GM12878 (cell line): ENCODE data around the gene ELOA. TPM values are rescaled to one million over a fixed set of nuclear protein-coding genes. Genes with fewer than 3 reads are reported as not detected.

ENCODE experiments used
- ATAC-seq: fragments of 200-7000 bp; cut with Tn5 transposase; 3 replicates; pipeline ENCODE4 v1.9.1; 2020; ENCODE audit warnings: mild to moderate bottlenecking, moderate library complexity
- BruUV-seq: library from RNA; stranded (reverse); fragments of 400-500 nt; replicated peaks from 2 replicates; lab custom pipeline; 2021; lab: Mats Ljungman, UMichigan
- CTCF ChIA-PET: fragments of 300-600 bp; sonication (Branson Sonifier 250); formaldehyde crosslinking; extraction: SDS; loops from one replicate; lab custom pipeline; 2021; ENCODE audit warnings: inconsistent platforms; lab: Yijun Ruan, JAX
- POLR2A ChIA-PET: fragments of 350-600 bp; formaldehyde crosslinking; extraction: SDS; loops from one replicate; lab custom pipeline; 2021; ENCODE audit warnings: inconsistent platforms; lab: Charles Lee
- RAD21 ChIA-PET: fragments of 300-600 bp; sonication (Branson Sonifier 250); formaldehyde crosslinking; loops from one replicate; lab custom pipeline; 2023; ENCODE audit warnings: antibody characterized with exemption; ENCODE audit not compliant: unreplicated experiment; lab: Charles Lee
- SMC1A ChIA-PET: fragments of 300-600 bp; sonication (Branson Sonifier 250); formaldehyde crosslinking; loops from one replicate; lab custom pipeline; 2023; ENCODE audit not compliant: unreplicated experiment, uncharacterized antibody; lab: Charles Lee
- DNase-seq: peaks from one replicate; pipeline ENCODE4 v3.0.0-alpha.2; 2011; ENCODE audit warnings: low read depth, low spot score
- FAIRE-seq: peaks from 3 replicates; lab custom pipeline; 2011; peaks lifted over from hg19 to GRCh38; lab: Jason Lieb, UNC
- H2AFZ ChIP-seq: 2 replicates; pipeline ENCODE4 v1.6.0; 2011; ENCODE audit warnings: low read depth, low read length, control low read depth; ENCODE audit not compliant: control insufficient read depth
- H3K27ac ChIP-seq: 2 replicates; pipeline ENCODE4 v1.5.1; 2011; ENCODE audit warnings: control low read depth; ENCODE audit not compliant: control insufficient read depth, insufficient read depth
- H3K27me3 ChIP-seq, 2 experiments: replicated peaks in 1 of 2; 2 replicates each; pipeline versions ENCODE4 v1.6.0 to v1.6.1; 2011; ENCODE audit warnings: low read length in 1 of 2; ENCODE audit not compliant: control insufficient read depth in 2 of 2, insufficient read depth in 2 of 2
- H3K36me3 ChIP-seq, 2 experiments: 2 replicates each; pipeline ENCODE4 v1.5.1; 2011; ENCODE audit warnings: low read length in 1 of 2; ENCODE audit not compliant: control insufficient read depth in 2 of 2, insufficient read depth in 2 of 2
- H3K4me1 ChIP-seq: 2 replicates; pipeline ENCODE4 v1.6.1; 2011; ENCODE audit warnings: mild to moderate bottlenecking, low read length, moderate library complexity, mixed read lengths; ENCODE audit not compliant: control insufficient read depth, insufficient read depth
- H3K4me2 ChIP-seq: 2 replicates; pipeline ENCODE4 v1.6.0; 2011; ENCODE audit warnings: control low read depth; ENCODE audit not compliant: control insufficient read depth, insufficient read depth
- H3K4me3 ChIP-seq: fragments of 200-600 bp; sonication (generic); 2 replicates; pipeline ENCODE4 v1.5.1; 2016
- H3K79me2 ChIP-seq: 2 replicates; pipeline ENCODE4 v1.6.0; 2011; ENCODE audit warnings: low read length; ENCODE audit not compliant: control insufficient read depth, insufficient read depth
- H3K9ac ChIP-seq: 2 replicates; pipeline ENCODE4 v1.8.0; 2011; ENCODE audit warnings: low read length, control low read depth, mixed read lengths; ENCODE audit not compliant: control insufficient read depth, insufficient read depth
- H3K9me3 ChIP-seq: replicated peaks from 3 replicates; pipeline ENCODE4 v1.5.1; 2011; ENCODE audit warnings: mild to moderate bottlenecking, low read length; ENCODE audit not compliant: control insufficient read depth, insufficient read depth
- H4K20me1 ChIP-seq: 2 replicates; pipeline ENCODE4 v1.6.0; 2011; ENCODE audit not compliant: control insufficient read depth, insufficient read depth
- DPF2 ChIP-seq: fragments of 450-650 bp; IDR thresholded peaks from 2 replicates; pipeline ENCODE4 v1.6.1; 2017; ENCODE audit warnings: mild to moderate bottlenecking
- POLR2A ChIP-seq: IDR thresholded peaks from 2 replicates; pipeline ENCODE4 v1.6.1; 2011; ENCODE audit warnings: low read depth, mild to moderate bottlenecking, low read length
- RAD21 ChIP-seq: IDR thresholded peaks from 2 replicates; pipeline ENCODE4 v1.6.1; 2011; ENCODE audit warnings: mild to moderate bottlenecking, low read depth, low read length, moderate library complexity; ENCODE audit not compliant: insufficient read depth
- WGBS: methylation state at CpG from one replicate; pipeline ENCODE4 v1.1.6; 2016; ENCODE audit warnings: low lambda C conversion rate; ENCODE audit not compliant: insufficient replicate concordance, insufficient coverage; ENCODE audit errors: missing lambda C conversion rate; 5-methylcytosine and 5-hydroxymethylcytosine counted together
- in situ Hi-C: fragments of 300-500 bp; cut with MboI; formaldehyde crosslinking; loops from 9 replicates; pipeline ENCODE4 v1.14.3; 2018; ENCODE audit warnings: mixed read lengths
- intact Hi-C: fragments of 100-400 bp; cut with micrococcal nuclease; formaldehyde crosslinking; loops from one replicate; pipeline ENCODE4 v1.14.2; 2022; ENCODE audit not compliant: unreplicated experiment
- polyA plus RNA-seq, 11 experiments: library from polyadenylated mRNA; depleted of rRNA in 4 of 11; unstranded in 6 of 11; stranded (reverse) in 5 of 11; fragments of >200 nt; fragmentation: Nextera tagmentation in 4 of 11; fragmentation: Illumina TruSeq in 1 of 11; extraction: Ambion mirVana in 4 of 11; extraction: Trizol in 1 of 11; gene quantifications; 1 replicate in 1 of 11; 2 replicates in 10 of 11; pipeline versions ENCODE4 v1.2.1 to v1.2.3, GENCODE V29; 2011 to 2016; ENCODE audit warnings: inconsistent platforms in 2 of 11, missing spikeins in 2 of 11, low read depth in 1 of 11
- total RNA-seq, 4 experiments: library from RNA; depleted of rRNA in 3 of 4; stranded (reverse); fragments of >200 nt in 3 of 4; fragmentation: Illumina TruSeq in 1 of 4; extraction: Trizol in 1 of 4; gene quantifications; 2 replicates each; pipeline versions ENCODE4 v1.2.1 to v1.2.3, GENCODE V29; 2013 to 2021
- TF ChIP-seq, protein P1 (sequence below): fragments of 150-350 bp; IDR thresholded peaks from 2 replicates; pipeline ENCODE4 v1.6.1; 2014; ENCODE audit warnings: mild to moderate bottlenecking, low read depth, low read length
- TF ChIP-seq, protein P2 (sequence below), 3 experiments: IDR thresholded peaks in 2 of 3; conservative IDR thresholded peaks in 1 of 3; 2 replicates each; pipeline ENCODE4 v1.5.1; 2011; ENCODE audit warnings: low read depth in 3 of 3, low read length in 3 of 3, mild to moderate bottlenecking in 3 of 3, control low read depth in 2 of 3, moderate library complexity in 2 of 3, inconsistent platforms in 1 of 3, mixed read lengths in 1 of 3; ENCODE audit not compliant: control insufficient read depth in 2 of 3, insufficient read depth in 1 of 3; ENCODE audit errors: extremely low read depth in 1 of 3

ELOA gene
- total and polyA plus RNA-seq, 10 of the 15 experiments (the other 5 are each of a cell fraction or from before 2014, with no cell fraction given) = 20.1 to 63.6 (median 39.8) TPM

DNA sequence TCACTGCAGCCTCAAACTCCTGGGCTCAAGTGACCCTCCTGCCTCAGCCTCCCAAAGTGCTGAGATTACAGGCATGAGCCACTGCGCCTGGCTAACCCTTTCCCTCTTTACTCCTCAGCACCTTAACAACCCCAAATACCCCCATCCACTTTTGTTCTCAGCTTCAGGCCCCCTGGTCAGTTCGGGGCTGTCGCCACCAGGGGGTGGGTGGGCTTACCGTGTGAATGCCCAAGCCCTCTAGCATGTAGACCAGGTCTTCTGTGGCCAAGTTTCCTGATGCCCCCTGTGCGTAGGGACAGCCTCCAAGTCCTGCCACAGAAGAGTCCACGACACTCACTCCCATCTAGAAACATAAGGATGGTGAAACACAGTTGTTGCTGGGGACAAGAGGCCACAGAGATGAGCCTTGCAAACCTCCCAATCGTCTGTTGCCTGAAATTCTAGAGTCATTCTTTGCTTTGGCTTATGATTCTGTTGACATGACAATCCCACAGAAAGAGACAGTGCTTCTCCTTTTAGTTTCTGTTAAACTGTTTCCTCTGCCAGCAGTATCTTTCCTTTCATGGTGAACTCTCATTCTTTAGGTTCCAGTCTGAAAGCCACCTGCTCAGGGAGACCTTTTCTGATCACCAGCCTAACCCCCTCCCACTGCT is 61.0 kb downstream of the ELOA start:
- in situ Hi-C loops = loop anchor here (10.0 kb wide), 1 partner anchor 60 kb away; the partner anchor contains the start of gene FUCA1
- POLR2A ChIA-PET = no interaction called here

More for the DNA sequence above, 61.0 kb downstream of the ELOA start:
- Histone ChIP-seq H4K20me1 (no peaks in the 10 kb centered on the region), H3K79me2 (peaks cover 6% of the 10 kb centered on the region), H2AFZ (no peak overlapping the region), H3K4me2 (no peak overlapping the region), H3K27ac (no peak overlapping the region), H3K9ac (no peak overlapping the region), H3K4me1 (peaks cover 12% of the 10 kb centered on the region), H3K4me3 (no peak overlapping the region), H3K36me3 (peaks cover 0 to 8% of the 10 kb centered on the region in 2 experiments; a peak in 1 of 4 replicates), H3K9me3 (no peaks in the 10 kb centered on the region), H3K27me3 (no peaks in the 10 kb centered on the region)
- BruUV-seq = no TSS peak
- TF ChIP-seq DPF2 = no peak
- 0 out of 2 replicates have a peak, but pooled peaks have one; percentile 3 for TF ChIP-seq RAD21
- TF ChIP-seq, protein P1, sequence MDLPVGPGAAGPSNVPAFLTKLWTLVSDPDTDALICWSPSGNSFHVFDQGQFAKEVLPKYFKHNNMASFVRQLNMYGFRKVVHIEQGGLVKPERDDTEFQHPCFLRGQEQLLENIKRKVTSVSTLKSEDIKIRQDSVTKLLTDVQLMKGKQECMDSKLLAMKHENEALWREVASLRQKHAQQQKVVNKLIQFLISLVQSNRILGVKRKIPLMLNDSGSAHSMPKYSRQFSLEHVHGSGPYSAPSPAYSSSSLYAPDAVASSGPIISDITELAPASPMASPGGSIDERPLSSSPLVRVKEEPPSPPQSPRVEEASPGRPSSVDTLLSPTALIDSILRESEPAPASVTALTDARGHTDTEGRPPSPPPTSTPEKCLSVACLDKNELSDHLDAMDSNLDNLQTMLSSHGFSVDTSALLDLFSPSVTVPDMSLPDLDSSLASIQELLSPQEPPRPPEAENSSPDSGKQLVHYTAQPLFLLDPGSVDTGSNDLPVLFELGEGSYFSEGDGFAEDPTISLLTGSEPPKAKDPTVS = no peak
- TF ChIP-seq, protein P2, sequence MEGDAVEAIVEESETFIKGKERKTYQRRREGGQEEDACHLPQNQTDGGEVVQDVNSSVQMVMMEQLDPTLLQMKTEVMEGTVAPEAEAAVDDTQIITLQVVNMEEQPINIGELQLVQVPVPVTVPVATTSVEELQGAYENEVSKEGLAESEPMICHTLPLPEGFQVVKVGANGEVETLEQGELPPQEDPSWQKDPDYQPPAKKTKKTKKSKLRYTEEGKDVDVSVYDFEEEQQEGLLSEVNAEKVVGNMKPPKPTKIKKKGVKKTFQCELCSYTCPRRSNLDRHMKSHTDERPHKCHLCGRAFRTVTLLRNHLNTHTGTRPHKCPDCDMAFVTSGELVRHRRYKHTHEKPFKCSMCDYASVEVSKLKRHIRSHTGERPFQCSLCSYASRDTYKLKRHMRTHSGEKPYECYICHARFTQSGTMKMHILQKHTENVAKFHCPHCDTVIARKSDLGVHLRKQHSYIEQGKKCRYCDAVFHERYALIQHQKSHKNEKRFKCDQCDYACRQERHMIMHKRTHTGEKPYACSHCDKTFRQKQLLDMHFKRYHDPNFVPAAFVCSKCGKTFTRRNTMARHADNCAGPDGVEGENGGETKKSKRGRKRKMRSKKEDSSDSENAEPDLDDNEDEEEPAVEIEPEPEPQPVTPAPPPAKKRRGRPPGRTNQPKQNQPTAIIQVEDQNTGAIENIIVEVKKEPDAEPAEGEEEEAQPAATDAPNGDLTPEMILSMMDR (IDR thresholded peaks at IDR 0.05 in 2 of 3, conservative IDR thresholded peaks at IDR 0.05 in 1 of 3; ENCODE audit: control insufficient read depth in 2 of 3, extremely low read depth in 1 of 3, insufficient read depth in 1 of 3, low read depth in 3 of 3, low read length in 3 of 3) = peak in 2 of 3 experiments; percentile 3 to 23; a peak in 2 of 6 replicates
- no peak for TF ChIP-seq POLR2A
- intact Hi-C loops = no loop called here
- SMC1A ChIA-PET = interaction anchor here (2.6 kb wide), 1 partner anchor 33 kb away, joined by 8 read pairs; no protein-coding TSS in a partner anchor
- CTCF ChIA-PET = interaction anchor here (7.5 kb wide), 1 partner anchor 113 kb away, joined by 63 read pairs; no protein-coding TSS in a partner anchor
- ATAC-seq (no peak), DNase-seq (no peak), FAIRE-seq (no peak)
- RAD21 ChIA-PET = no interaction called here
- WGBS = 83% methylated on average over 7 of the region's 7 CpGs
